Testis (tissue), 3 donors: ENCODE results near the gene EYS. TPM values are rescaled to one million over a fixed set of nuclear protein-coding genes. Genes with fewer than 3 reads are reported as not detected.
"Not testable (repeated sequence)": the region's sequence is repeated elsewhere in the genome, so short reads cannot be mapped to it uniquely, and the experiment has no call there.

Experiments
- DNase-seq: peaks from one replicate; pipeline ENCODE4 v3.0.0-alpha.2; 2019
- H3K27ac ChIP-seq, 2 donors: fragments of 200-600 bp; sonication (generic); one replicate each; pipeline ENCODE4 v1.5.1; 2019
- H3K27me3 ChIP-seq: fragments of 200-600 bp; sonication (generic); one replicate; pipeline ENCODE4 v1.5.1; 2019
- H3K36me3 ChIP-seq: fragments of 200-600 bp; sonication (generic); one replicate; pipeline ENCODE4 v1.5.1; 2017; ENCODE audit warnings: low read depth; ENCODE audit errors: missing control alignments
- H3K4me1 ChIP-seq: fragments of 200-600 bp; sonication (generic); one replicate; pipeline ENCODE4 v1.5.1; 2019
- H3K4me3 ChIP-seq, 2 donors: fragments of 200-600 bp; sonication (generic); one replicate each; pipeline ENCODE4 v1.5.1; 2017 to 2019
- H3K9me3 ChIP-seq: fragments of 200-600 bp; sonication (generic); one replicate; pipeline ENCODE4 v1.5.1; 2017
- CTCF ChIP-seq, 3 experiments: fragments of 450-650 bp in 2 of 3; fragments of 200-600 bp in 1 of 3; sonication (generic) in 1 of 3; IDR thresholded peaks; one replicate each; pipeline ENCODE4 v1.5.1; 2016 to 2019; ENCODE audit warnings: antibody characterized with exemption in 3 of 3, mild to moderate bottlenecking in 2 of 3, moderate library complexity in 1 of 3
- POLR2A ChIP-seq: fragments of 450-650 bp; IDR thresholded peaks from one replicate; pipeline ENCODE4 v1.6.1; 2017; ENCODE audit warnings: antibody characterized with exemption, mild to moderate bottlenecking, moderate library complexity
- WGBS, 2 donors: methylation state at CpG; one replicate each; pipeline ENCODE4 v1.1.5; 2018; 5-methylcytosine and 5-hydroxymethylcytosine counted together
- intact Hi-C: fragments of 100-400 bp; cut with DNase I; formaldehyde crosslinking; loops from one replicate; pipeline ENCODE4 v1.15.1; 2023; ENCODE audit warnings: low total_unique reads
- polyA plus RNA-seq: library from polyadenylated mRNA; stranded (reverse); fragments of 350-450 nt; fragmentation: Illumina TruSeq; extraction: RNeasy Lipid Tissue Mini Kit (QIAGEN cat#74804); gene quantifications from one replicate; pipeline ENCODE4 v1.2.3, GENCODE V29; 2014; ENCODE audit warnings: low read depth, low replicate concordance; ENCODE audit not compliant: insufficient read depth
- total RNA-seq, 2 donors: library from RNA; depleted of rRNA; stranded (reverse); fragments of >200 nt; gene quantifications; one replicate each; pipeline ENCODE4 v1.2.3, GENCODE V29; 2016

EYS gene
- total and polyA plus RNA-seq, 3 donors from 2014 or later: 1.3 to 2.8 (median 2.6) TPM

GRCh38 chr6:63940056-63940455 lies 1767.0 kb downstream of the EYS start:
- WGBS, 2 donors: 89 to 96% methylated on average over 1 of the region's 1 CpG
- H3K36me3 ChIP-seq: no peaks in the 10 kb centered on the region
- H3K4me3 ChIP-seq: no peak overlapping the region
- H3K27ac ChIP-seq: no peak overlapping the region
- H3K9me3 ChIP-seq: no peaks in the 10 kb centered on the region
- DNase-seq: no peak
- no peak for TF ChIP-seq POLR2A
- intact Hi-C loops: no loop called here
- H3K27me3 ChIP-seq: no peaks in the 10 kb centered on the region
- H3K4me1 ChIP-seq: no peaks in the 10 kb centered on the region

- H3K4me3 ChIP-seq: no peak overlapping the region
Measured at GRCh38 chr6:63936399-63936798, 1770.6 kb downstream of the EYS start.

GRCh38 chr6:63935732-63936131 lies 1771.3 kb downstream of the EYS start:
- no peak for DNase-seq
- Histone ChIP-seq H3K4me1 (no peaks in the 10 kb centered on the region), H3K4me3 (no peak overlapping the region), H3K27me3 (no peaks in the 10 kb centered on the region), H3K9me3 (no peaks in the 10 kb centered on the region), H3K36me3 (no peaks in the 10 kb centered on the region), H3K27ac (no peak overlapping the region)
- intact Hi-C loops: no loop called here
- TF ChIP-seq POLR2A (no peak), CTCF (IDR thresholded peaks at IDR 0.05) (no peak)

More at GRCh38 chr6:63936399-63936798, 1770.6 kb downstream of the EYS start:
- no peak for DNase-seq
- Histone ChIP-seq H3K27me3 (no peaks in the 10 kb centered on the region), H3K9me3 (no peaks in the 10 kb centered on the region), H3K27ac (no peak overlapping the region), H3K36me3 (no peaks in the 10 kb centered on the region), H3K4me1 (no peaks in the 10 kb centered on the region)
- intact Hi-C loops: no loop called here
- no peak for TF ChIP-seq CTCF (IDR thresholded peaks at IDR 0.05)
- TF ChIP-seq POLR2A: no peak

GRCh38 chr6:63933948-63934347 lies 1773.1 kb downstream of the EYS start:
- H3K4me3 ChIP-seq, intact Hi-C loops, H3K4me1 ChIP-seq, DNase-seq, H3K9me3 ChIP-seq, H3K27ac ChIP-seq, H3K27me3 ChIP-seq, H3K36me3 ChIP-seq: not testable (repeated sequence)
- 83% methylated on average over 4 of the region's 4 CpGs for WGBS, 2 donors

GRCh38 chr6:63930848-63931247 lies 1776.2 kb downstream of the EYS start:
- no peak for TF ChIP-seq CTCF (IDR thresholded peaks at IDR 0.05)
- no peak for TF ChIP-seq POLR2A
- no peak for DNase-seq
- Histone ChIP-seq H3K27ac (no peak overlapping the region), H3K36me3 (no peaks in the 10 kb centered on the region), H3K27me3 (no peaks in the 10 kb centered on the region), H3K4me3 (no peak overlapping the region), H3K9me3 (no peaks in the 10 kb centered on the region), H3K4me1 (no peaks in the 10 kb centered on the region)
- intact Hi-C loops: no loop called here

- H3K36me3 ChIP-seq: no peaks in the 10 kb centered on the region
- H3K4me1 ChIP-seq: no peaks in the 10 kb centered on the region
- H3K27me3 ChIP-seq: no peaks in the 10 kb centered on the region
- intact Hi-C loops: no loop called here
- H3K4me3 ChIP-seq: no peak overlapping the region
- H3K27ac ChIP-seq: no peak overlapping the region
- whole genome bisulfite sequencing, 2 donors: 90 to 91% methylated on average over 2 of the region's 2 CpGs
- no peaks in the 10 kb centered on the region for H3K9me3 ChIP-seq
- DNase-seq: no peak
- no peak for TF ChIP-seq POLR2A
- no peak for TF ChIP-seq CTCF (IDR thresholded peaks at IDR 0.05)
Measured at GRCh38 chr6:63929111-63929510, 1777.9 kb downstream of the EYS start.
